Measurements from ENCODE around the gene PCGF3.

GRCh38 chr4:709348-709747 is 3.7 kb downstream of the PCGF3 start:
- no peak for TF ChIP-seq EZH2phosphoT487 (IDR thresholded peaks at IDR 0.05; ENCODE audit: insufficient read depth, low read depth)
- no peak for TF ChIP-seq EZH2 (IDR thresholded peaks at IDR 0.05; ENCODE audit: insufficient read depth, poor library complexity, severe bottlenecking)

Measured in GM23248 (cell line).